SK-N-SH (cell line): ENCODE results near the gene PSAP.

Experiments
- TAF1 ChIP-seq: IDR thresholded peaks from 2 replicates; pipeline ENCODE4 v1.6.1; 2012; ENCODE audit warnings: low read depth, mild to moderate bottlenecking, low read length, moderate library complexity, borderline replicate concordance
- TF ChIP-seq, protein P1 (sequence below): fragments of 200-600 bp; sonication (generic); IDR thresholded peaks from 2 replicates; pipeline ENCODE4 v1.6.1; 2017; ENCODE audit warnings: antibody characterized with exemption, mild to moderate bottlenecking, moderate library complexity

DNA sequence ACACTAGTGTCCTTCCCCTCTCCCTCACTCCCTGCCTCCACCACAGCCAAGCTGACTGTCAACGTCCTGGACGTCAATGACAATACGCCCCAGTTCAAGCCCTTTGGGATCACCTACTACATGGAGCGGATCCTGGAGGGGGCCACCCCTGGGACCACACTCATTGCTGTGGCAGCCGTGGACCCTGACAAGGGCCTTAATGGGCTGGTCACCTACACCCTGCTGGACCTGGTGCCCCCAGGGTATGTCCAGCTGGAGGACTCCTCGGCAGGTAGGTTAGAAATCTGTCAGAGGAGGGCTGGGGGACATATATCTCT lies 52.8 kb downstream of the PSAP start:
- TF ChIP-seq, protein P1, sequence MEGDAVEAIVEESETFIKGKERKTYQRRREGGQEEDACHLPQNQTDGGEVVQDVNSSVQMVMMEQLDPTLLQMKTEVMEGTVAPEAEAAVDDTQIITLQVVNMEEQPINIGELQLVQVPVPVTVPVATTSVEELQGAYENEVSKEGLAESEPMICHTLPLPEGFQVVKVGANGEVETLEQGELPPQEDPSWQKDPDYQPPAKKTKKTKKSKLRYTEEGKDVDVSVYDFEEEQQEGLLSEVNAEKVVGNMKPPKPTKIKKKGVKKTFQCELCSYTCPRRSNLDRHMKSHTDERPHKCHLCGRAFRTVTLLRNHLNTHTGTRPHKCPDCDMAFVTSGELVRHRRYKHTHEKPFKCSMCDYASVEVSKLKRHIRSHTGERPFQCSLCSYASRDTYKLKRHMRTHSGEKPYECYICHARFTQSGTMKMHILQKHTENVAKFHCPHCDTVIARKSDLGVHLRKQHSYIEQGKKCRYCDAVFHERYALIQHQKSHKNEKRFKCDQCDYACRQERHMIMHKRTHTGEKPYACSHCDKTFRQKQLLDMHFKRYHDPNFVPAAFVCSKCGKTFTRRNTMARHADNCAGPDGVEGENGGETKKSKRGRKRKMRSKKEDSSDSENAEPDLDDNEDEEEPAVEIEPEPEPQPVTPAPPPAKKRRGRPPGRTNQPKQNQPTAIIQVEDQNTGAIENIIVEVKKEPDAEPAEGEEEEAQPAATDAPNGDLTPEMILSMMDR = no peak
- TF ChIP-seq TAF1 = no peak
